Tibial nerve (tissue), 3 donors: ENCODE results near the gene CAMTA1.

Source experiments
- EP300 ChIP-seq, 2 donors: sonication (generic); formaldehyde crosslinking; IDR thresholded peaks; one replicate each; pipeline ENCODE4 v1.6.1; 2017; ENCODE audit warnings: antibody characterized with exemption in 2 of 2, mild to moderate bottlenecking in 1 of 2
- POLR2A ChIP-seq, 2 donors: fragments of 450-650 bp; IDR thresholded peaks; one replicate each; pipeline ENCODE4 v1.6.1; 2017; ENCODE audit warnings: antibody characterized with exemption in 2 of 2, mild to moderate bottlenecking in 2 of 2, moderate library complexity in 2 of 2

GRCh38 chr1:7693662-7694061 is 908.4 kb downstream of the CAMTA1 start:
- TF ChIP-seq EP300 (IDR thresholded peaks at IDR 0.05) (no peak), POLR2A (IDR thresholded peaks at IDR 0.05) (no peak)
